ENCODE data around the gene S100P. TPM values are rescaled to one million over a fixed set of nuclear protein-coding genes. Genes with fewer than 3 reads are reported as not detected.

Gene S100P
- total RNA-seq, 1 experiment from 2014 or later, result 365 TPM

DNA sequence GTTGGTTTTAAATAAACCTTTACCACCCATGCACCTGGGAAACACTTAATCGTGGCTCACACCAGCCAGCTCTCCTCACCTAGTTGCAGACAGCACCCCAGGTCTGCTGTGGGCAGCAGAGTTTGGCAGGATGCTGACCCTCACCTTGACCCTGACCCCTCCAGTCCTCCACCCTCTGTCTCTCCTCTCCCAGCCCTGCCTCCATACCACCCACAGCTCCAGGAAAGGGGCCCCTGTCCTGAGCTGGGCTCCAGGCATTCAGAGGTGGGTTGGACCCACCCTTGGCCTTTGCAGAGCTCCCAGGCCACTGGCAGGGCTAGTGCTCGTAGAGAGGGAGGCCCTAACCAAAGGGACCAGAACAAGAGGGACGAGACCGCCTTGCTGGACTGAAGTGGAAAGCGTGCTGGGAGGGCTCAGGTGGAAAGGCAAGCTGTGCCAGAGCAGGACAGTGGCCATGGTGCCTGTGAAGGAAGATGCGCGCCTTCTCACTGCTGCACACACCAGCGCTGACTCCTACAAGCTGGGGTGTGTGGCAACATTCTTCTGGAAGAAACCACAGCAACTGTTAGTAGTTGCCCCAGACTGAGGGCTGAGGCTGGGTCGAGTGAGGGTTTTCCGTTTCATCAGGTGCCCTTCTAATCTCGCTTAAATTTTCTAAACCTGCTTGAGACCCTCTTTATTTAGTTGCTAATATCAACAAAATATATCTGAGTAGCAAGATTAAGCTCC lies 10.7 kb upstream of the S100P start:
- no peak for DNase-seq
- Mint-ChIP-seq H3K27me3 (ENCODE audit: unreplicated experiment) (no peaks in the 10 kb centered on the region), H3K36me3 (ENCODE audit: insufficient read depth, unreplicated experiment) (peaks cover 13% of the 10 kb centered on the region), H3K9me3 (ENCODE audit: low read depth, unreplicated experiment) (no peaks in the 10 kb centered on the region), H3K4me1 (ENCODE audit: low read depth, unreplicated experiment) (peaks cover 6% of the 10 kb centered on the region), H3K4me3 (ENCODE audit: low read depth, unreplicated experiment) (no peak overlapping the region), H3K27ac (ENCODE audit: unreplicated experiment) (no peak overlapping the region)
- TF ChIP-seq, protein P1, sequence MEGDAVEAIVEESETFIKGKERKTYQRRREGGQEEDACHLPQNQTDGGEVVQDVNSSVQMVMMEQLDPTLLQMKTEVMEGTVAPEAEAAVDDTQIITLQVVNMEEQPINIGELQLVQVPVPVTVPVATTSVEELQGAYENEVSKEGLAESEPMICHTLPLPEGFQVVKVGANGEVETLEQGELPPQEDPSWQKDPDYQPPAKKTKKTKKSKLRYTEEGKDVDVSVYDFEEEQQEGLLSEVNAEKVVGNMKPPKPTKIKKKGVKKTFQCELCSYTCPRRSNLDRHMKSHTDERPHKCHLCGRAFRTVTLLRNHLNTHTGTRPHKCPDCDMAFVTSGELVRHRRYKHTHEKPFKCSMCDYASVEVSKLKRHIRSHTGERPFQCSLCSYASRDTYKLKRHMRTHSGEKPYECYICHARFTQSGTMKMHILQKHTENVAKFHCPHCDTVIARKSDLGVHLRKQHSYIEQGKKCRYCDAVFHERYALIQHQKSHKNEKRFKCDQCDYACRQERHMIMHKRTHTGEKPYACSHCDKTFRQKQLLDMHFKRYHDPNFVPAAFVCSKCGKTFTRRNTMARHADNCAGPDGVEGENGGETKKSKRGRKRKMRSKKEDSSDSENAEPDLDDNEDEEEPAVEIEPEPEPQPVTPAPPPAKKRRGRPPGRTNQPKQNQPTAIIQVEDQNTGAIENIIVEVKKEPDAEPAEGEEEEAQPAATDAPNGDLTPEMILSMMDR (IDR thresholded peaks at IDR 0.05; ENCODE audit: unreplicated experiment), result no peak
- intact Hi-C loops (cut with micrococcal nuclease; ENCODE audit: unreplicated experiment), result no loop called here
- no TSS peak for BruUV-seq (replicated peaks)
- CTCF ChIA-PET, result interaction anchor here (0.9 kb wide), 1 partner anchor 8 kb away, joined by 3 read pairs; no protein-coding TSS in a partner anchor

DNA sequence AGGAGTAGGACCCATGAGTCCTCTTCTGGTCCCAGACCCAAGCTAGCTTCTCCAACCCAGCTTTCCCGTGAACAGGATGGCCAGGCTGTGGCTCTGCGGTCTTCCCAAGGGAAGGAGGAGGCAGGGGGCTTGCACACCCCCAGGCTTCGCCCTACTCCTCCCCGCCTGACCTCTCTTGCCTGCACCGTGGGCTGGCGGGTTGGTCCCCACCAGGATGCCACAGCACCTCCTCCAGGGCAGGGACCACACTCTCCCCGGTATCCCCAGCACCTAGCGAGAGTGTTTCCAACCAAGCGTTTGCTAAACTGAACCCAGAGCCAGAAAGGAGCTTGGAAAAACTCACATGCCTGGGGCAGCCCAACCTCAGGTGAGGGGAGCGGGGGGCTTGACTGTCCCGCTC lies 9.0 kb upstream of the S100P start:
- TF ChIP-seq, protein P1 (IDR thresholded peaks at IDR 0.05; ENCODE audit: unreplicated experiment), result no peak
- intact Hi-C loops (cut with micrococcal nuclease; ENCODE audit: unreplicated experiment), result no loop called here
- no peak for DNase-seq
- no peak overlapping the region for H3K27ac Mint-ChIP-seq (ENCODE audit: unreplicated experiment)
- H3K27me3 Mint-ChIP-seq (ENCODE audit: unreplicated experiment), result no peaks in the 10 kb centered on the region
- BruUV-seq (replicated peaks), result no TSS peak
- peaks cover 20% of the 10 kb centered on the region for H3K4me1 Mint-ChIP-seq (ENCODE audit: low read depth, unreplicated experiment)
- peaks cover 24% of the 10 kb centered on the region for H3K36me3 Mint-ChIP-seq (ENCODE audit: insufficient read depth, unreplicated experiment)
- CTCF ChIA-PET, result no interaction called here
- no peaks in the 10 kb centered on the region for H3K9me3 Mint-ChIP-seq (ENCODE audit: low read depth, unreplicated experiment)
- H3K4me3 Mint-ChIP-seq (ENCODE audit: low read depth, unreplicated experiment), result no peak overlapping the region

DNA sequence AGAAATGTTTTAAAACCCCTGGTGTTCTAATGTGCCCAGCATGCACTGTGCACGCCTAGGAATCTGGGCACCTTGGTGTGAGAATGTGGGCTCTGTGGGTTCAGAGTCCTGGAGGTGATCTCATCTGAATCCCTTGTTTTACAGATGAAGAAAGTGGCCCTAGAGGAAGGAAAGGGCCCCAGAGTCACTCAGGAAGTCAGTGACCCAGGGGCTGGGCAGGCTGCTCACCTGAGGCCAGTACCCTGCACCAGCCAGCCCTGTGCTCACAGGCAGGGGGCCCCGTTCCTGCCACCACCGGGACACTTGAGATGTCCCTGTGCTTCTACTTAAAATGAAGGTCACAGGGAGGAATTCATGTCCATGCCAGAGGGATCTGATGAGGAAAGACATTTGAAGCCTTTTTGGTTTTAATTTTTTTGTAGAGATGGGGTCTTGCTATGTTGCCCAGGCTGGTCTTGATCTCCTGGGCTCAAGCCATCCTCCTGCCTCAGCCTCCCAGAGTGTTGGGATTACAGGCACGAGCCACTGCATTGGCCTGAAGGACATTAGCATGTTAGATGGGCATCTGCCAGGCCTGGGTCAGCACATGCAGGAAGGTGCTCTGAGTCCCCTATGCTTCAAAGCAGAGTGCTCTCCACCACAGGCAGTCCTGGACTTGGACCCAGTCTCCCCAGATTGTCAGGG lies 7.4 kb upstream of the S100P start:
- Mint-ChIP-seq H3K27ac (ENCODE audit: unreplicated experiment) (no peak overlapping the region), H3K9me3 (ENCODE audit: low read depth, unreplicated experiment) (no peaks in the 10 kb centered on the region), H3K27me3 (ENCODE audit: unreplicated experiment) (no peaks in the 10 kb centered on the region), H3K4me3 (ENCODE audit: low read depth, unreplicated experiment) (no peak overlapping the region), H3K36me3 (ENCODE audit: insufficient read depth, unreplicated experiment) (peaks cover 26% of the 10 kb centered on the region), H3K4me1 (ENCODE audit: low read depth, unreplicated experiment) (peaks cover 25% of the 10 kb centered on the region)
- no peak for DNase-seq
- no TSS peak for BruUV-seq (replicated peaks)
- TF ChIP-seq, protein P1 (IDR thresholded peaks at IDR 0.05; ENCODE audit: unreplicated experiment), result no peak
- intact Hi-C loops (cut with micrococcal nuclease; ENCODE audit: unreplicated experiment), result no loop called here
- CTCF ChIA-PET, result no interaction called here

DNA sequence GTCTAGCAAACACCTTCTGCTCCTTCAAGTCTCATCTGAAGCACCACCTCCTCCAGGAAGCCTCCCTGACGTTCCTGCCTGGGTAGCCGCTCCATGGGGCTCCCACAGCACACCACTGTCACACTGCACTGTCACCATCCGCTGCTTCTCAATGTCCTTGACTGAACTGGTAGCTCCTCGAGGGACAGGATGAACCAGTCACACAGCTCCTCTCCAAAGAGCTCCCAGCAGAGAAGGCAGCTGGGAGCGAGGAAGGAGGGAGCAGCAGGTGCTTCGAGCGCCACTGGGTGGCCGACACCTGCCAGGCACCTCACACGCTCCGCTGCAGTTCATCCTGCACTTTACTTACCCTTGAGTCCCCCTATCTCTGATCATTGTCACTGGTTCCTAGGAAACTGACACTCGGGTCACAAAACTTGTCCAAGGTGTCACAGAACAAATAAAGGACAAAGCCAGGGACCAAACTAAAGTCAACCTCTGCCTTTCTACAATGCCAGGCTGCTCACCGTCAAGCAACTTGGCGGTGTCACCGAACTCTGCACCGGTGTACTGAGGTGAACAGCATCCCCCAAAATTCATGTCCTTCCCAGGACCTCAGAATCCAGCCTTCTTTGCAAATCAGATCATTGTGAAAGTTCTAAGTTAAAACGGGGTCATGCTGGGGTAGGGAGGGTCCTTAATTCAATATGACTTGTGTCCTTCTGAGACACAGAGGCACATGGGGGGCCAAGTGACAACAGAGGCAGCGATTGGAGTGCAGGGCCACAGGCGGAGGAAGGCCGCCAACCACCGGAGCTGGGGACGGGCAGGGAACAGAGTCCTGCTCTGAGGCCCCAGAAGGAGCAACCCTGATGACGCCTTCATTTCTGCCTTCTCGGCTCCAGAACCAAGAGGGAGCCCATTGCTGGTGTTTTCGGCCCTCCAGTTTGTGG lies 5.5 kb upstream of the S100P start:
- intact Hi-C loops (cut with micrococcal nuclease; ENCODE audit: unreplicated experiment), result loop anchor here (2.0 kb wide), 1 partner anchor 13 kb away; a partner anchor contains a TSS
- Mint-ChIP-seq H3K9me3 (ENCODE audit: low read depth, unreplicated experiment) (no peaks in the 10 kb centered on the region), H3K27ac (ENCODE audit: unreplicated experiment) (peak overlapping the region; percentile 96), H3K4me1 (ENCODE audit: low read depth, unreplicated experiment) (peaks cover 34% of the 10 kb centered on the region), H3K27me3 (ENCODE audit: unreplicated experiment) (no peaks in the 10 kb centered on the region), H3K4me3 (ENCODE audit: low read depth, unreplicated experiment) (peak overlapping the region; percentile 60), H3K36me3 (ENCODE audit: insufficient read depth, unreplicated experiment) (peaks cover 34% of the 10 kb centered on the region)
- peak; percentile 36 for DNase-seq
- no TSS peak for BruUV-seq (replicated peaks)
- CTCF ChIA-PET, result interaction anchor here (0.6 to 3.1 kb wide), 5 partner anchors 13 to 1104 kb away, joined by 4 to 26 read pairs (median 5); no protein-coding TSS in a partner anchor
- TF ChIP-seq, protein P1 (IDR thresholded peaks at IDR 0.05; ENCODE audit: unreplicated experiment), result no peak

Data from Calu3 (cell line).